Stimulated activated CD8-positive, alpha-beta memory T cell treated with anti-CD3 and anti-CD28 coated beads, Interleukin-7, amount 100 ng/mL, for 48 hours (primary cell): ENCODE measurements around the gene STAT6.

Experiments
- DNase-seq, 2 donors: peaks; one replicate each; pipeline ENCODE4 v3.0.0-alpha.2; 2020; ENCODE audit warnings: low read depth in 1 of 2; ENCODE audit errors: extremely low read depth in 1 of 2

STAT6 gene

DNA sequence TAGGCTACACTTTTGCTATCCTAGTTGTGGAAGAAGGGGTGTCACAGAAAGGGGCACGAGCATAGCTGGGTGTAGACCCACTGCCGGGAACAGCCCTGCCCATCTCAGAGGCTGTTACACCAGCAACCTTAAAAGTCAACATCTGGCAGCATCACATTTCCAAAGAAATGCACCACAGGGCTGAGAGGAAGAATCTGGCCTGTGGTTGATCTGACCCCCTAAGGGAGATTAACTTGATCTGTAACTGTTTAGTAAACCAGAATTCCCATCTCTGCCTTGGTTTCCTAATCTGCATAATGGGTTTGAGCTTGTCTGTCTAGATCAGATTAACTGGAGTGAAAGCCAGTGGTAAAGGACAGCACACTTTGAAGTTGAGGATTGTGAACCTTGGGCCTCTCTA is 34.9 kb upstream of the STAT6 start:
- no peak for DNase-seq

DNA sequence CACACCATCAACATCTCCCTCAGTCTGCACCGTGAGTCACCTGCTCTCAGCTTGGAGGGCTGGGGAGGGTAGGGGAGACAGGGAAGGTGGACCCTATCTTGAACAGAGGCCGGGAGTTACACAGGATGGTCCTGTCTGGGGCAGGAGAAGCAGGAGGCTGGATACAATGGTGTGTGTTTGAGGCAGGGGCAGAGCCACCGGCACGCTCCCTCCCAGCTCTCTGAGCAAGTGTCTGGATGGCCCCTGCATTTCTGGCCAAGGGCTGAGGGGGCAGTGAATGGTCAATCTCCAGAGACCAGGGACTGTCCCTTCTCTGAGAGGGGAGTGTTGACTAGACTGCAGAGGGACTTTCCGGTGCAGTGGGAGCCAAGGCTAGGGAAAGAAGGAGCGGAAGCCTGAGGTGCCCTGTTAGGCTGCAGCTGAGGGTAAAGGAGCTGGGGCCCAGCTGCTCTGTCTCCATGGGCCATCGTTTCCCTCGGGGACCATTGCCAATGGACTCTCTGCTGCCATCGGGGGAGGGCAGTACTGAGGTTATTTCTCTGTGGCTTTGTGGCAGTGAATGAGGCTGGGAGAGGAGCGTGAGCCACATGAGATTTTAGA is 34.4 kb upstream of the STAT6 start:
- no peak for DNase-seq

DNA sequence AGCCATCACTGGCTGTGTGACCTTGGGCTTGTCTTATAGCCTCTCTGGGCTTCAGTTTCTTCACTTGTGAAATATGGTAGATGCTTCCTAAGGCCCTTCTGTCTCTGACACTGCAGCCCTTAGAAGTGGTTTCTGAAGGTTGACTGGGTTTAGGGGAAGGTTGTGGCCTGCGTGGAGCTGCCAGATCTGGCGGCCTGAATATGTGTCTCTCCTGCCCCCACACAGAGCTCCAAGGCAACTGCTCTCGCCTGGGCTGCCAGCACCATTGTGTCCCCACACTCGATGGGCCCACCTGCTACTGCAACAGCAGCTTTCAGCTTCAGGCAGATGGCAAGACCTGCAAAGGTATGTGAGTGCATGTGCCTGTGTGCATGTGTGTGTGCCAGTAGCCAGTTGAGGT is 32.3 kb upstream of the STAT6 start:
- DNase-seq, result no peak

DNA sequence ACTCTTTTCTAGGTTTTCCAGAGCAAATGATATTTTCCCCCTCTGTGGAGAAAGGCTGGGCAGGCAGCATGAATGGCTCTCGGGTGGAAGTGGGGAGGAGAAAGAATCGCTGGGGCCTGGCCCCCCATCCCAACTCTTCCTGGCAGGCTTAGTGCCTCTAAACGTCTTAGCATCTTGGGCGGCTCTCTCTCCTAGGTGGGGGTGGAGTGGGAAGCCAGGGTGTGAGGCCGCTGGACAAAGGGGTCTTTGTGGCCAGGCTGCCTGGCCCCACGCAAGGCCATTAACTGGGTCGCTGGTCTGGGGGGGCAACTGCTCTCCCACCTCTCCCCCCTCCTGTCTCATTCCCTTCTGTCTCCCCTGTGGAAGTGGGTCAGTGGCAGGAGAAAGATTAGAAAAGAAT is 31.6 kb upstream of the STAT6 start:
- DNase-seq, result no peak

DNA sequence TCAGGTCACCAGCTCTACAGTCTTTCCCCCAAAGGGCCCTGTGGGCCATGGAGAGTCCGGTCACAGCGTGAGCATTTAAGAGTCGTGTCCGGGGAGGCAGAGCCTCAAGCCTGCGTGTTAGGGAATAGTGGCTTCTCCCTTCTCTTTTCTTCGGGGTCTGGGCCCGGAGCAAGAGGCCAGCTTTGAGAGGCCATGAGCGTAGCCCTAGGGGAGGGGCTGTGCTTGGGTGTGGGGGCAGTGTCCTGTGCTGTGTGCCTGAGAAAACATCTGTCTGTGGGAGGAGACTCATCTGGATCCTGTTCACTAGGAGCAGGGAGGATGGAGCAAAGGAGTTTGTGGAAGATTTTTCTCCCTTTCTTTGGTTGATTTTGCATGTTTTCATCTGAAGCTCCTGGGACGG is 31.0 kb upstream of the STAT6 start:
- no peak for DNase-seq

DNA sequence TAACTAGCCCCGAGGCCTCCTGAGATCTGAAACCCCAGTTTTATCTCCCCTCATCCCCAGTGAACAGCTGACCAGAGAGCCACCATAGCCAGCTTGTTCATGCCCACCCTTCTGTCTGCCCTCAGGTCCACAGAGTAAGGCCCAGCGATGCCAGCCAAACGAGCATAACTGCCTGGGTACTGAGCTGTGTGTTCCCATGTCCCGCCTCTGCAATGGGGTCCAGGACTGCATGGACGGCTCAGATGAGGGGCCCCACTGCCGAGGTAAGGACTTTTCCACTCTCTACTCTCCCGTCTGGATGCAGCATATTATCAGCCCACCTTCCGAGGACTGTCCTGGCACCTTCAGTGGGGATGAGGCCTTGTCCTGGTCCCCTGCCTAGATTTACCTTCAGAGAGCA is 30.1 kb upstream of the STAT6 start:
- no peak for DNase-seq

DNA sequence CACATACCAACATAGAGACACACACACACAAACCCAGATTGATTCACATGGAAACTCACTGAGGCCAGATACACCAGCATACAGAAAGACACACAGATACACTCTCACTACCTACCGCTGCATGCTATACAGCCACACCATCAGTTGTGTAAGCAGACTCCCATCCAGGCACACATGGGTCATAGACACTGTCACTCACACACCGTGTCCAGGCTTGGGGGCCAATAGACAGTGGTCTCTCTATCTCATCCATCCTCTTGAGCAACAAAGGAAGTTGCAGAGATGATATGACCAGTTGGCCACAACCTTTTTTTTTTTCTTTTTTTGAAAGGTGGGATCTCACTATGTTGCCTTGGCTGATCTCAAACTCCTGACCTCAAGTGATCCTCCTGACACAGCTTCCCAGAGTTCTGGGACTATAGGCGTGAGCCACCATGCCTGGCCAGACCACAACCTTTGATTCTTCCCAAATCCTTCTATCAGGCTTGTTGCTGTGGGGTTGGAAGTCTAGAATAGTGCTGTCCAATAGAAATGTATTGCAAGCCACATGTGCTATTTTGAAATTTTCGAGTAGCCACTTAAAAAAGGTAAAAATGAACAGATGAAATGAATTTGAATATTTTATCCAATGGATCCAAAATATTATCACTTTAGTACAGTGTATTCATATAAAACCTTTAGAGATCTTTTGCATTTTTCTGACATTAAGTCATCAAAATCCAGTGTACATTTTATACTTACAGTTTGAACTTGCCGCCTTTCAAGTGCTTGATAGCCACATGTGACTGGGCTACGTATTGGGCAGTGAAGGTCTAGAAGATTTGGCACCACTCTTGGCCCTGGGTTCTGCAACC is 28.9 kb upstream of the STAT6 start:
- no peak for DNase-seq

DNA sequence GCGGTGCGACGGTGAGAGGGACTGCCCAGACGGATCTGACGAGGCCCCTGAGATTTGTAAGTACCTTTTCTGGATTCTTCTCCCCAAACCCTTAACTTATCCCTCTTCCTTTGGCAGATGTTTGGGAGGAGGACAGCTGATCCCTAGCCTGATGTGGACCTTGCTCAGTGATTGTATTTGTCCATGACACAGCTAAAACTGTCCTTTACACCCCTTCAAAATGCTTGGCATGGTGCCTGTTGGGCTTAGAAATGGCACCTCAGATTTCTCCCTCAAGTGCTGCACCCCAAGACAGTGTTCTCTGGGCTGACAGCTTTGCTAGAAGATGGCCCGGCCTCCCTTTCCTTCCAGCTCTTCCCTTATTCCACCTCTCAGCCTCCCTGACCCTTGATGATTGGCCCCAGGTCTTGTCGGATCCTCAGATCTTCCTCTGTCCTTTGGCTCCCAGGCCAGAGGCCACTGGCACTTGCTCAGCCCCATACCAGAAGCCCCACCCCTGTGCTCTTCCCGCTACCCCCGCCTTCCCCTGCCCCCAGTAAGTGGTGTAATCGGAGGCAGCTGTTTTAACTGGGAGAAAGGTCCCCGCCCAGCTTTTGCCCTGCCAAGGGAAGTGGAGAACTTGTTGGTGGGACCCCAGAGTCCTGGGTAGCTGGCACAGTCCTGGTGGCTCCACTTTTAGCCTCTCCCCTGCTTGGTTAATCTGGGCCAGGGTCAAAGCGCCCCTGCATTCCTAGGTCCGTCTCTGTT is 27.5 kb upstream of the STAT6 start:
- no peak for DNase-seq

DNA sequence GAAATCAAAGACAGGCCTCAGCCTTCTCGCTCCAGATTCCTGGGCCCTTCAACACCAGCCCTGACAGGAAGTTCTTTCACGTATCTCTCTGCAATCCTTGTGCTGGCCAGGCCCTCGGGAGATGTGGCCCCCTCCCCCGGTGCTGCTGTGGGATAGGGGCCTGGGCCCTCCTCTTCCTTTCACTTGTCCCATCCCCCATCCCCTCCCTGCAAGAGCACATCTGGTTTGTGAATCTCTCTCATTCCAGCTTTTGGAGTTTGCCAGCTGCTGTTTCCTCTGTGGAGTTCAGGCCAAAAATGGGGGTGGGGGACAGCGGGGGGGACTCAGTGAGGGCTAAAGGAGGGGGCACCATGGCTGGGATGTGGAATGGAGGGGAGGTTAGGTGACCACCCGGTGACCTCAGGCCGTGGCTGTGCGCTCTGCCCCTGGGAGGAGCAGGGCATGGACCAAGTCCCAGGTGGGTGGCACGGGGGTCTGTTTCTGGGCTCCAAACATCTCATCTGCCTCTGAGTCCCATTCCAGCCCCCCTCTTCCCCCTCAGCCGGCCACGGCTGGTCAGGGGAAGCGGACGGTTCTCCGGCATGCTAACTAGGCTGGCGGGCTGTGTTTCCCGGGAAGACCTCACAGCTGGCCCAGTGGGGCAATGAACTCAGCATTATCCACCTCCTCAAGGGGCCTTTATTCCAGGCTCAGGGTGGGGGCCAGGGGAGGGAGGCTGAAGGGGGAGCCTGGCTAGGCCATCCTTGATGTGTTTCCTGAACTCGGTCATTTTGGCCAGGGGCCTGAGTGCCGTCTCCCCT is 24.6 kb upstream of the STAT6 start:
- DNase-seq, result no peak

DNA sequence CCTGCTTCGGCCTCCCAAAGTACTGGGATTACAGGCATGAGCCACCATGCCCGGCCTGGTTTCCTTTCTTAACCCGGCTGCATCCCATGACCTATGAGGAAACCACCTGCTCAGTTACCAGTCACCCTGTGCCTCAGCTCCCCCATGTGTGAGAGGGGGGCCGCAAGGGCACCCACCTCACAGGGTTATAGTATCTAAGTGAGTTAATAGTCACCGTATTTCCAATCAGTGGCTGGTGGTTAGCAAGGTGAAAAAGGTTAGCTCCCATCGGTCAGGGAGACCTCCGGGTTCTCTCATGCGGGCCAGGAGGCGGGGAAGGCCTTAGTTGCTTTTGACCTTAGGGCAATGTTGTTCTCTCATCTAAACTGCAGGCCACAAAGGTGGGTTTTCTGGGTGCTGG is 23.8 kb upstream of the STAT6 start:
- DNase-seq, result no peak

DNA sequence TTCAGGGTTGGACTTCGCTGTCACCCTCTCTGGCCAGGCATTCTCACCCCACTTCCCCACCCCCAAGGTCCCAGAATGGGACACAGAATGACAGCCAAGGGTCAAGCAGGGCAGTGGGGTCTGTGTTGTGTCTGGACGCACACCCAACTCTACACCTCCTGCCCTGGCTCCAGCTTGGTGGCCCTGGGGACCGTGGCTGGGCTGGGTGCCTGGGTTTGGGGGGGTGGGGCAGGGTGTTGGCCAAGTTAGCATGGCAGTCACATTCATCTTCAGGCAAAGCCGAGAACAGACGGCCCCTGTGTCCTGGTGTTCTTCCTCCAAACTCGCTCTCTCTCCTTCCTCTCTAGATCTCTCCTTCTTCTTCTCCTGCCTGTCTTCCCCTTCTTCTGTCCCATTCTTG is 22.8 kb upstream of the STAT6 start:
- DNase-seq, result no peak

DNA sequence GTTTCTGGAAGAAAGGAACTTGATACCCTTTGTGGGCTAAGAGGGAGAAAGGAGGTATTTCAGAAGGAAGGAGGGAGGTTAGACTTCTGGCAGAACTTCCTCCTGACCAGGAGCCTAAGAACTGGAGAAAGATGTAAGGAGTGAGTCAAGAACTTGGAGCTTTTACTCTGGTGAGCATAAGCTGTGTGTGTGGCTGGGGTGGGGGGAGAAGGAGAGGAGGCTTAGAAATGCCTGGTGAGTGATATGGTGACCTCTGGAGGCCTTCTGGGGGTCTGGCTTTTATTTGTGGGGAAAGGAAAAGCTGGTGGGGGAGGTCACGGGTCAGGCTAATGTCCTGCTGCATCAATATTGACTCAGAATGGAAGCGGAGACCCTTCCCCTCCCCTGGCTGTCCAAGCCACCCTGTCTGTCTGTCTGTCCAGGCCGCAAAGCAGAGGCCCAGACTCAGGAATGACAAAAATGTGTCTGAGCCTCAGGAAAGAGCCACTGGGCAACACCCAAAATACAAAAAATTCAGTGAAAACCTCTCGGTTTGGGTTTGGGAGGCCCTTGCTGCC is 21.9 kb upstream of the STAT6 start:
- DNase-seq, result no peak

DNA sequence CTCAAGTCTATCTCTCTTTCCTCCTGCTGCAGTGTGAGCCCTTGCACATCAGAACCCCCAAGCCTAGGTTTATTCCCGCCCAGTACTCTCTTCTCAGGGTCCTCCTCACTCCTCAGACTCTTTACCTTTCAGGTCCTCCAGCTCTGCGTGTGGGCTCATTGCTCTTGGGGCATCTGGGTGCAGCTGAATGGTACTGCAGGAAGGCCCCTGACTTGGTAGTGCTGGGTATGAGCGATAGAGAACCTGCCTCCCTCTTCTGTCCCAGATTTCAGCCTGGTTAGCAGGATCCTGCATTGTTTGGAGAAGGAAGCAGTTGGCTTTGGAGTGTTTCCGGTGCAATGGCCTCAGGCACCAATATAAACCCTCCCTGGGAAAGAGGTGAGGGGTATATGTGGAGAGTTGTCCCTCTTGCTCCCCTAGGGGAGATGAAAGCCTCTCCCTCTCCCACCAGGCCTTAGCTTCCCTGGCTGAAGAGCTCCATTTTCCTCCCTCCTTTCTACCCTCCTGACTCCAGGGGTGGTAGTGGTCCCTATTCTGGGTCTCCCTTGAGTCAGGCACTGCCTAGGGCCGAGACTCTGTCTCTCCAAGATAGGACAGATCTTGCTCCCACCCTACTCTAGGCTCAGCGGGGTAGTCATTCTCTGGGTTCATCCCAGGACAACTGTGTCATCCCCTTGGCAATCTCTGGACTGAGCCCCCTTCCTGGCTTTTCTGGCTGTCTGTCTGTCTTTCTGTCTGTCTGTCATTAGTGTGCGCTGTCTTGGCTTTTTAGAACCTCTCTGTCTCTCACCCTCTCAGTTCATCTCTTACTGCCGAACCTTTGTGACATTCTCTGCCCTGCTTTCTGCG is 21.0 kb upstream of the STAT6 start:
- DNase-seq, result no peak

DNA sequence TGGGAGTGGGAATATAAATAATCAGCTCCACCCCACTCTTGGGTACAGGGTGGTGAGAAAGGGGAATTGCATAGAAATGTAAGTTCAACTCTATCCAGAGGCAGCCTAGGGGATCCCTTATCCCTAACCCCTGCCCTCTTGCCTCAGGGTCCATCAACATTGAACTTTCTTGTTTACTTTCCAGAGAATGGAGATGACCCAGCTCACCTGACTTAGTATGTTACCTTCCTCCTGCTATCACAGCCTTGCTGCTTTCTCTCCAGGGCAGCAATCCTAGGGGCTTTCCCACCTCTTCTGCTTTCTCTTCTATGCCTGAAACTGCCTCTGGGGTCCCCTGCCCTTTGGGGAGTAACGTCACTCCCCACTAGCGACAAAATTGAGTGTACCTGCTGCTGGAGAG is 19.8 kb upstream of the STAT6 start:
- no peak for DNase-seq

DNA sequence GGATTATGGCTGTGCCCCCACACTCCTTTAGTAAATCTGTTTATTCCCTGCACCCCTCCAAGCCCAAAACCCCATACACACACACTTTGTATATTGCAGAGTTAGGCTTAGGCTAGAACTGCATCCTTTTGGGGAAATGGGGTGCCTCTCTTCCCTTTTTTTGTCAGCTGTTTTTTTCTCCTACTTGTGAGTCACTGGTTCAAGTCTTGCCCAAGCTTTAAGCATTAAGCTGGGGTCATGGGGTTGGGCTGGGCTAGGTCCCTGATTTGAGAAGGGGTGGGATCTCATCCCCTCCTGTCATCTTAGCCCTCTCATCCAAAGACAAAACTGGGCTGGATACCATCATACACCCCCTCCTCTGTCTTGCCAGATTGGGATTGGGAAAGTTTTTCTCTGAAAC is 18.7 kb upstream of the STAT6 start:
- no peak for DNase-seq

DNA sequence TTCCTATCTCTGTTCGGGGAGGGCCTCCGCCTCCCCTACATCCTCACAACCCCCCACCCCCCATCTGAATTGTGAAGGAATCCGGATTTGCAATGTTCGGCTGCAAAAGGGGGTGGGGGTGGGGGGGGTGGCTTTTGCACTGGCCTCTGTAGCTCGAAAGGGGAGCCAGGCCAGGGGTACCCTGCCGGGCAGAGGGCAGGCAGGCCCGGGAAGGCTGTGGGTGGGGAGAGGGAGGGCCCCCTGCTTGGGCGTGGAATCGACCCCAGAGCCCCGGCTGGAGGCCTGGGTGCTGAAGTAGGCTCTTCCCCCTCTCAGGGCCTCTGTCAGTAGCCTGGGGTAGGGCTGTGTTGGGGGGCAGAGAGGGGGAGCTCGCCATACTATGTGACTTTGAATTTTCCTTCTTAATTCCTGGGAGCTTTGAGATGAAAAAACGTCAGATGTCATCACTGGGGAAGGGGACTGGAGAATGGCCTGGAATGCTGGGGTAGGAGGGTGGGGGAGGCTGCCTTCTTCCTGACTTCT is 18.2 kb upstream of the STAT6 start:
- no peak for DNase-seq

DNA sequence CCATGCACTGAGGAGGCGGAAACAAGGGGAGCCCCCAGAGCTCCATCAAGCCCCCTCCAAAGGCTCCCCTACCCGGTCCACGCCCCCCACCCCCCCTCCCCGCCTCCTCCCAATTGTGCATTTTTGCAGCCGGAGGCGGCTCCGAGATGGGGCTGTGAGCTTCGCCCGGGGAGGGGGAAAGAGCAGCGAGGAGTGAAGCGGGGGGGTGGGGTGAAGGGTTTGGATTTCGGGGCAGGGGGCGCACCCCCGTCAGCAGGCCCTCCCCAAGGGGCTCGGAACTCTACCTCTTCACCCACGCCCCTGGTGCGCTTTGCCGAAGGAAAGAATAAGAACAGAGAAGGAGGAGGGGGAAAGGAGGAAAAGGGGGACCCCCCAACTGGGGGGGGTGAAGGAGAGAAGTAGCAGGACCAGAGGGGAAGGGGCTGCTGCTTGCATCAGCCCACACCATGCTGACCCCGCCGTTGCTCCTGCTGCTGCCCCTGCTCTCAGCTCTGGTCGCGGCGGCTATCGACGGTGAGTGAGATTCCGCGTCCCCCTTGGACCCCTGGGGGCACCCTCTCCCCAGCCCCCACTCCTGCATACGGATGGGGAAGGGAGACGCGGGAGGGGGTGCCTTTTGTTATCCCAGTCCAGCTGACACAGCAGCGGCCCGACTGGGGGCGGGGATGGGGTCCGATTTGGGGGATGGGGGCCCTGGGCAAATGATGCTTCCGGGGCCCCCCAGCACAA is 17.5 kb upstream of the STAT6 start:
- no peak for DNase-seq

DNA sequence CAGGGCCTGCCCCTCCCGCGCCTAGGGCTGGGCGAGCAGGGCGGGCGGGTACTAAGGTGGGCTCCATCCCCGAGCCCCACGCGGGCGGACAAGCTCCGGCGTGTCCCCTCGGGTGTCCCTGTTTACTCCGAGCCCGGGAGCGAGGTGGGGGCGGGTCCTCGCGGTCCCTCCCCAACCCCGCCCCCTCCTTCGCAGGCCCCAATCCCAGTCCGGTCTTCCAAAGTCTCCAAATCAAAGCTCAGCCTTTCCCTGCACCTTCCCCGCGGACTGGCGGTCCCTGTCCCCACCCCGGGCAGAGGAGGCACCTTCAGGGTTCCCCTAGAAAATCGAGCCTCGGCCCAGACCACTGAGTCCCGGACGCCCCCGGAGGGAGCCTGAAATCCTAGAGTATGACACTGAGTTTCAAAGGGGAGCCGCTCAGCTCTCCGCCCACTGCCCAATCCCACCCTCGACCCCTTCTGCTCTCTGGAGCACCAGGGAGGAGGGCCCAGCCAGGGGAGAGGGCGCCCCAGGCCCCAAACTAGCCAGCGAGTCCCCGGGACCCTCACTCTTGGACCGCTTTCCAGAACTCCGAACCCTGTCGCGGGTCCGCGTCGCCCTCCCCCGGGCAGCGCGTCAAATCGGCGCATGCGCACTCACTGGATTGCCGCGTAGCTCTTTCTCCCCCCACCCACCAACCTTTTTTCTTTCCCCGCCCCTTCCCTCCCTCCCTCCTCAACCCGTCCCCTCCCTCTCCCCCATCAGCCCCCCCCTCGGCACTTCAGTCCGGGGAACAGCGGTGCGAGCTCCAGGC is 16.8 kb upstream of the STAT6 start, which contains the start of gene LRP1:
Gene LRP1 (plus strand): TSS at position 758 of the 793 bp plus-strand sequence. CDS start 482 bp downstream, outside the sequence.
- DNase-seq, result peak in 1 of 2 donors; percentile 39
